GM19239 (cell line): ENCODE measurements around the gene MAGED4.
"Not testable (repeated sequence)": the region's sequence is repeated elsewhere in the genome, so short reads cannot be mapped to it uniquely, and the experiment has no call there.

Source experiments
- DNase-seq: peaks from one replicate; pipeline ENCODE4 v3.0.0; 2011; ENCODE audit warnings: low spot score; ENCODE audit not compliant: insufficient read length
- FAIRE-seq: peaks from 2 replicates; lab custom pipeline; 2011; peaks lifted over from hg19 to GRCh38; lab: Jason Lieb, UNC

MAGED4 gene

GRCh38 chrX:52184440-52185077, at the start of gene MAGED4:
Gene MAGED4, plus strand, starts transcription at chrX:52184888. Its CDS starts 1,035 bp downstream, at chrX:52185923.
- DNase-seq, FAIRE-seq: not testable (repeated sequence)

GRCh38 chrX:52138830-52139544, 45.7 kb upstream of the MAGED4 start:
- FAIRE-seq = no peak
- no peak for DNase-seq

DNA sequence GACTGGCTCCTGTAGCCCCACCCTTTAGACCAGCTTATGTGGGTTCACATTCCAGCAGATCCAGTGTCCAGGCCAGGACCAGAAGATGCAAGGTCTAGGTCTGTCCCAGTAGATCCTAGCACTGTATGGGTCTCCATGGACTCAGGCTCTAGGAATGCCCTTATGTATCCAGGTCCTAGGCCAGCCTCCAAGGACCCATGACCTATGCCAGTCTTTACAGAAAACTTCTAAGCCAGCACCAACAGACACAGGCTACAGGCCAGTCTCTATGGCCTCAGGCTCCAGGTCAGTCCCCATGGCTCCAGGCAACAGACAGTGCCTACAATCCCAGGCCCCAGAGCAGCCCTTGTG, 45.2 kb upstream of the MAGED4 start:
- FAIRE-seq = no peak

DNA sequence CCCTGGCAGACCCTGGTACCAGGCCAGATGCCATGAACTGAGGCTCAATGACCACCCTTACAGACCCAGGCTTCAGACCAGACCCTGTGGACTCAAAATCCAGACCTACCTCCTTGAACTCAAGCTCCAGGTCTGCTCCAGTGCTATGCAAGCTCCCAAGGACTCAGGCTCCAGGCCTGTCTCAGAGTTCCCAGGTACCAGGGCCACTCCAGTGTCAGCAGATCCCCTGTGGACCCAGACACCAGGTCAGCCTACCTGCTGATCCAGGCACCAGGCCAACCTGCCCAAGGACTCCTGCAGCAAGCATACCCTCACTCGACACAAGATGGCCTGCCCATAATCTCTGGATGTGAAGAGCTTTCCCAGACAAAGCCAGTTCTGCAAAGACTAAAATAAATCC, 44.7 kb upstream of the MAGED4 start:
- FAIRE-seq = no peak
- DNase-seq = no peak

More for the DNA sequence above, 45.2 kb upstream of the MAGED4 start:
- DNase-seq = no peak

- not testable (repeated sequence) for FAIRE-seq, DNase-seq
These were observed 34.0 kb upstream of the MAGED4 start for GRCh38 chrX:52150667-52151066.

DNA sequence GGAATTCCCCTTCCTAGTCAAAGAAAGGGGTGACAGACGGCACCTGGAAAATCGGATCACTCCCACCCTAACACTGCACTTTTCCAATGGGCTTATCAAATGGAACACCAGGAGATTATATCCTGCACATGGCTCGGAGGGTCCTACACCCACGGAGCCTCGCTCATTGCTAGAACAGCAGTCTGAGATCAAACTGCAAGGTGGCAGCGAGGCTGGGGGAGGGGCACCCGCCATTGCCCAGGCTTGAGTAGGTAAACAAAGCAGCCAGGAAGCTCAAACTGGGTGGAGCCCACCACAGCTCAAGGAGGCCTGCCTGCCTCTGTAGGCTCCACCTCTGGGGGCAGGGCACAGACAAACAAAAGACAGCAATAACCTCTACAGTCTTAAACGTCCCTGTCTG, 24.5 kb upstream of the MAGED4 start:
- not testable (repeated sequence) for FAIRE-seq, DNase-seq

GRCh38 chrX:52166840-52167239, 17.8 kb upstream of the MAGED4 start:
- no peak for DNase-seq
- no peak for FAIRE-seq

DNA sequence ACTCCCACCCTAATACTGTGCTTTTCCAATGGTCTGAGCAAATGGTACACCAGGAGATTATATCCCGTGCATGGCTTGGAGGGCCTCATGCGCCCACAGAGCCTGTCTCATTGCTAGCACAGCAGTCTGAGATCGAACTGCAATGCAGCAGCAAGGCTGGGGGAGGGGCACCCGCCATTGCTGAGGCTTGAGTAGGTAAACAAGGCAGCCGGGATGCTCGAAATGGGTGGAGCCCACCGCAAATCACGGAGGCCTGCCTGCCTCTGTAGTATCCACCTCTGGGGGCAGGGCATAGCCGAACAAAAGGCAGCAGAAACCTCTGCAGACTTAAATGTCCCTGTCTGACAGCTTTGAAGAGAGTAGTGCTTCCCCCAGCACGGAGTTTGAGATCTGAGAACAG, 13.6 kb upstream of the MAGED4 start:
- not testable (repeated sequence) for DNase-seq, FAIRE-seq

DNA sequence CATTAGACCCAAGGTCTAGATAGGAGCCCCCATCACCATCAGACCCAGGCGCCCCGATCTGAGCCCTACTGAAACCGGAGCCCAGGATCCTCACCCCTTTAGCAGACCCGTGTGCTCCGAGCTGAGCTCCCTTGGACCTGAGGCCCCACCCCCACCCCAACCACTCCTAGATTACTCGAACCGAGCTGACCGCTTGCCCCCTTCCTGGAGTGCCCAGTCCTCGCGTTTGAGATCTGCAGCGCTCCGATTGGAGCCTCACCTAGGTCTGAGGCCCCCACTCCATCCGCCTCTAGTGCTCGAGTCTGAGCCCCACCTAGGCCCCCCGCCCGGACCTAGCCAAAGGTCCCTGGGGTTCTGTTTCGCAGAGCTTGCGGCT, 378 bp downstream of the MAGED4 start:
- DNase-seq, FAIRE-seq: not testable (repeated sequence)

DNA sequence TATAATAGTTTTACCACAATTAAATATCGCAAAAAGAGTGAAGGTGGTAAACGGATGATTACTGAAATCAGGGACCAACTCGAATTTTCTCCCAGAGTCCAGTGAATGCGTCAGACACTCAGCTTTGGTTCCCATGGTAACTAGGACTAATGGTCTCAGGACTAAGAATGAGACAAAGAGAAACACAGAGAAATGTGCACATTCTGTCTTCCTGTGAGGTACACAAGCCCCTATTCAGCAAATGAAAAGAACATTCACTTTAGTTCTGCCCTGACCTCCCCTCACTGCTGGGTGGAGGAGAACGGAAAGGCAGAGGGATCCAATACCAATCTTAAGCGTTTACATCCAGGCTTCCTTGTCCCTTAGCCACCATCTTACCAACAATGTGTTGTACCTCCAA, 26.7 kb downstream of the MAGED4 start:
- FAIRE-seq, DNase-seq: not testable (repeated sequence)

GRCh38 chrX:52213276-52213675, 28.6 kb downstream of the MAGED4 start:
- no peak for DNase-seq
- no peak for FAIRE-seq

GRCh38 chrX:52216541-52216940, 31.9 kb downstream of the MAGED4 start:
- FAIRE-seq (no peak), DNase-seq (no peak)

- FAIRE-seq = no peak
- DNase-seq = no peak
These were observed 32.9 kb downstream of the MAGED4 start for GRCh38 chrX:52217494-52218160.

DNA sequence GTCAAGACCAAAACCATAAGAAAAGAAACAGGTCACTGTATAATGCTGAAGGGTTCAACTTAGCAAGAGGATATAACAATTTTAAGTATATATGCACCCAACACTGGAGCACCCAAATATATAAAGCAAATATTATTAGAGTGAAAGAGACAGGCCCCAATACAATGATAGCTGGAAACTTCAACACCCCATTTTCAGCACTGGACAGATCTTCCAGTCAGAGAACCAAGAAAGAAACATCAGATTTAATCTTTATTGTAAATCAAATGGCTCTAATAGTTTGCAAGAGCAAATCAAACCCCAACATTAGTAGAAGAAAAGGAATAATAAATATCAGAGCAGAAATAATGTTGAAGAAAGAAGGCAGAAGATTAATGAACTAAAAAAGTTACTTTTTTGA, 36.2 kb downstream of the MAGED4 start:
- FAIRE-seq = no peak
- no peak for DNase-seq
